Hepatocyte (in vitro differentiated cells): ENCODE results near the gene BPIFA2. TPM values are rescaled to one million over a fixed set of nuclear protein-coding genes. Genes with fewer than 3 reads are reported as not detected.

Source experiments
- DNase-seq: peaks from one replicate; pipeline ENCODE4 v3.0.0-alpha.2; 2016; ENCODE audit warnings: low spot score
- H2AFZ ChIP-seq: fragments of 200-600 bp; sonication (generic); 2 replicates; pipeline ENCODE4 v1.6.0; 2016; ENCODE audit warnings: antibody characterized with exemption, mild to moderate bottlenecking
- H3K27ac ChIP-seq: fragments of 200-600 bp; sonication (generic); 2 replicates; pipeline ENCODE4 v1.5.1; 2016; ENCODE audit warnings: mild to moderate bottlenecking
- H3K27me3 ChIP-seq: fragments of 200-600 bp; sonication (generic); 2 replicates; pipeline ENCODE4 v1.6.1; 2016
- H3K36me3 ChIP-seq: fragments of 200-600 bp; sonication (generic); replicated peaks from 2 replicates; pipeline ENCODE4 v1.5.1; 2016; ENCODE audit warnings: low read depth; ENCODE audit not compliant: insufficient read depth
- H3K4me1 ChIP-seq: fragments of 200-600 bp; sonication (generic); 2 replicates; pipeline ENCODE4 v1.5.1; 2016; ENCODE audit warnings: mild to moderate bottlenecking, moderate library complexity; ENCODE audit not compliant: insufficient read depth
- H3K4me2 ChIP-seq: fragments of 200-600 bp; sonication (generic); 2 replicates; pipeline ENCODE4 v1.6.0; 2016
- H3K4me3 ChIP-seq: fragments of 200-600 bp; sonication (generic); 2 replicates; pipeline ENCODE4 v1.5.1; 2016; ENCODE audit warnings: mild to moderate bottlenecking
- H3K79me2 ChIP-seq: fragments of 200-600 bp; sonication (generic); 2 replicates; pipeline ENCODE4 v1.6.0; 2017; ENCODE audit warnings: mild to moderate bottlenecking
- H3K9me2 ChIP-seq: fragments of 200-600 bp; sonication (generic); replicated peaks from 2 replicates; pipeline ENCODE4 v1.6.0; 2017; ENCODE audit warnings: mild to moderate bottlenecking; ENCODE audit not compliant: insufficient read depth
- H3K9me3 ChIP-seq: fragments of 200-600 bp; sonication (generic); 2 replicates; pipeline ENCODE4 v1.5.1; 2016; ENCODE audit warnings: low read depth, mild to moderate bottlenecking
- H4K20me1 ChIP-seq: fragments of 200-600 bp; sonication (generic); 2 replicates; pipeline ENCODE4 v1.6.0; 2016; ENCODE audit warnings: mild to moderate bottlenecking; ENCODE audit not compliant: insufficient read depth, poor library complexity, severe bottlenecking
- CTCF ChIP-seq: fragments of 200-600 bp; sonication (generic); IDR thresholded peaks from 2 replicates; pipeline ENCODE4 v1.5.1; 2016; ENCODE audit warnings: antibody characterized with exemption, mild to moderate bottlenecking; ENCODE audit not compliant: poor library complexity
- EZH2 ChIP-seq: fragments of 200-600 bp; sonication (generic); IDR thresholded peaks from 2 replicates; pipeline ENCODE4 v1.6.1; 2016; ENCODE audit warnings: antibody characterized with exemption, mild to moderate bottlenecking, borderline replicate concordance
- EZH2phosphoT487 ChIP-seq: fragments of 200-600 bp; sonication (generic); IDR thresholded peaks from one replicate; pipeline ENCODE4 v1.6.1; 2018; ENCODE audit warnings: antibody characterized with exemption, mild to moderate bottlenecking, low read depth, moderate library complexity; ENCODE audit not compliant: unreplicated experiment, severe bottlenecking
- WGBS: methylation state at CpG from one replicate; pipeline ENCODE4 v1.1.6; 2016; ENCODE audit warnings: low lambda C conversion rate; ENCODE audit errors: missing lambda C conversion rate; 5-methylcytosine and 5-hydroxymethylcytosine counted together
- polyA plus RNA-seq: library from polyadenylated mRNA; unstranded; fragments of >200 nt; fragmentation: Nextera tagmentation; extraction: Ambion mirVana; gene quantifications from 2 replicates; pipeline ENCODE4 v1.2.1, GENCODE V29; 2016
- total RNA-seq: library from RNA; depleted of rRNA; stranded (reverse); fragments of >200 nt; gene quantifications from 2 replicates; pipeline ENCODE4 v1.2.3, GENCODE V29; 2014

Gene BPIFA2
- total and polyA plus RNA-seq, 2 experiments from 2014 or later, result not detected

- Histone ChIP-seq H3K79me2 (no peaks in the 10 kb centered on the region), H3K9me3 (no peaks in the 10 kb centered on the region), H2AFZ (no peak overlapping the region), H3K4me2 (no peak overlapping the region), H3K9me2 (no peaks in the 10 kb centered on the region), H3K27ac (no peak overlapping the region), H3K27me3 (peaks cover 23% of the 10 kb centered on the region), H3K4me1 (no peaks in the 10 kb centered on the region), H3K4me3 (no peak overlapping the region), H4K20me1 (no peaks in the 10 kb centered on the region), H3K36me3 (no peaks in the 10 kb centered on the region)
- 91% methylated on average over 8 of the region's 8 CpGs for WGBS
- TF ChIP-seq CTCF, result no peak
- no peak for TF ChIP-seq EZH2
- TF ChIP-seq EZH2phosphoT487, result no peak
- DNase-seq, result no peak
These were observed 3.9 kb upstream of the BPIFA2 start for GRCh38 chr20:33163856-33164762.

GRCh38 chr20:33164763-33165095, 3.2 kb upstream of the BPIFA2 start:
- H3K4me3 ChIP-seq, result no peak overlapping the region
- TF ChIP-seq EZH2phosphoT487 (no peak), CTCF (no peak), EZH2 (no peak)
- H3K9me2 ChIP-seq, result no peaks in the 10 kb centered on the region
- no peaks in the 10 kb centered on the region for H3K36me3 ChIP-seq
- DNase-seq, result no peak
- WGBS, result 80% methylated on average over 6 of the region's 6 CpGs
- peaks cover 23% of the 10 kb centered on the region for H3K27me3 ChIP-seq
- H3K4me1 ChIP-seq, result no peaks in the 10 kb centered on the region
- H3K27ac ChIP-seq, result no peak overlapping the region
- no peaks in the 10 kb centered on the region for H3K9me3 ChIP-seq
- H4K20me1 ChIP-seq, result no peaks in the 10 kb centered on the region
- H3K79me2 ChIP-seq, result no peaks in the 10 kb centered on the region
- no peak overlapping the region for H3K4me2 ChIP-seq
- no peak overlapping the region for H2AFZ ChIP-seq

- Histone ChIP-seq H3K4me1 (no peaks in the 10 kb centered on the region), H3K4me2 (no peak overlapping the region), H3K9me2 (no peaks in the 10 kb centered on the region), H3K4me3 (no peak overlapping the region), H3K27me3 (peaks cover 23% of the 10 kb centered on the region), H3K36me3 (no peaks in the 10 kb centered on the region), H3K9me3 (no peaks in the 10 kb centered on the region), H3K79me2 (no peaks in the 10 kb centered on the region), H3K27ac (no peak overlapping the region), H2AFZ (no peak overlapping the region), H4K20me1 (no peaks in the 10 kb centered on the region)
- WGBS, result 81% methylated on average over 8 of the region's 8 CpGs
- no peak for TF ChIP-seq EZH2phosphoT487
- no peak for DNase-seq
These were observed 2.4 kb upstream of the BPIFA2 start for GRCh38 chr20:33165416-33166055.

GRCh38 chr20:33166533-33167113, 1.3 kb upstream of the BPIFA2 start:
- no peaks in the 10 kb centered on the region for H4K20me1 ChIP-seq
- TF ChIP-seq EZH2 (no peak), CTCF (no peak), EZH2phosphoT487 (no peak)
- no peak overlapping the region for H3K27ac ChIP-seq
- WGBS, result 85% methylated on average over 8 of the region's 8 CpGs
- no peaks in the 10 kb centered on the region for H3K4me1 ChIP-seq
- no peaks in the 10 kb centered on the region for H3K36me3 ChIP-seq
- no peaks in the 10 kb centered on the region for H3K9me3 ChIP-seq
- H3K4me2 ChIP-seq, result no peak overlapping the region
- H3K4me3 ChIP-seq, result no peak overlapping the region
- H3K27me3 ChIP-seq, result peaks cover 23% of the 10 kb centered on the region
- H3K9me2 ChIP-seq, result no peaks in the 10 kb centered on the region
- no peaks in the 10 kb centered on the region for H3K79me2 ChIP-seq
- H2AFZ ChIP-seq, result no peak overlapping the region
- no peak for DNase-seq
